ENCODE results near the gene USP36. TPM values are rescaled to one million over a fixed set of nuclear protein-coding genes. Genes with fewer than 3 reads are reported as not detected.

The USP36 gene
- polyA plus RNA-seq, 1 donor (not counting 4 experiments of a cell fraction or from before 2014, with no cell fraction given): 25.2 TPM

- H3K9me3 ChIP-seq (ENCODE audit: control insufficient read depth, low read depth, low read length): no peaks in the 10 kb centered on the region
- H3K4me3 ChIP-seq (ENCODE audit: control insufficient read depth in 2 of 3, extremely low read depth in 1 of 3, insufficient read depth in 2 of 3, low read depth in 1 of 3, low read length in 3 of 3): no peak overlapping the region
- H3K27ac ChIP-seq (ENCODE audit: control insufficient read depth, insufficient read depth, low read length): peak overlapping the region; percentile 93
- peaks cover 2% of the 10 kb centered on the region for H3K9me1 ChIP-seq (ENCODE audit: control insufficient read depth, extremely low read depth, insufficient read depth, low read length)
- H3K79me2 ChIP-seq (ENCODE audit: control insufficient read depth, insufficient read depth, low read length): peaks cover 58% of the 10 kb centered on the region
- H3K36me3 ChIP-seq (ENCODE audit: control insufficient read depth in 2 of 2, extremely low read depth in 1 of 2, insufficient read depth in 2 of 2, low read length in 2 of 2): no peaks in the 10 kb centered on the region
- peak overlapping the region; percentile 58 for H3K9ac ChIP-seq (ENCODE audit: control insufficient read depth, extremely low read depth, insufficient read depth, low read length)
- peaks cover 25% of the 10 kb centered on the region for H3K4me1 ChIP-seq (ENCODE audit: control insufficient read depth, extremely low read depth, insufficient read depth, low read length)
- dilution Hi-C loops (cut with MboI; ENCODE audit: extremely low pct_ligation_motif_present, low sequenced_read_pairs): no loop called here
- DNase-seq (ENCODE audit: low read depth, low spot score) (no peak), FAIRE-seq (no peak)
- H3K27me3 ChIP-seq (ENCODE audit: control insufficient read depth, extremely low read depth, insufficient read depth, low read length): no peaks in the 10 kb centered on the region
- H3K4me2 ChIP-seq (ENCODE audit: control insufficient read depth, extremely low read depth, insufficient read depth, low read depth, low read length): peak overlapping the region; percentile 81
- H2AFZ ChIP-seq (ENCODE audit: control insufficient read depth, low read length): no peak overlapping the region
- TF ChIP-seq EZH2 (IDR thresholded peaks at IDR 0.05; ENCODE audit: low read length) (no peak), CTCF (optimal IDR thresholded peaks at IDR 0.05 in 1 of 3, IDR thresholded peaks at IDR 0.05 in 1 of 3, conservative IDR thresholded peaks at IDR 0.05 in 1 of 3; ENCODE audit: extremely low read depth in 1 of 3, insufficient read depth in 2 of 3, low read length in 3 of 3) (no peak)
- no peaks in the 10 kb centered on the region for H4K20me1 ChIP-seq (ENCODE audit: control insufficient read depth, extremely low read depth, insufficient read depth, low read length)
Observed at GRCh38 chr17:78747488-78747887, 93.1 kb downstream of the USP36 start.

- TF ChIP-seq CTCF (optimal IDR thresholded peaks at IDR 0.05 in 1 of 3, IDR thresholded peaks at IDR 0.05 in 1 of 3, conservative IDR thresholded peaks at IDR 0.05 in 1 of 3; ENCODE audit: extremely low read depth in 1 of 3, insufficient read depth in 2 of 3, low read length in 3 of 3) (no peak), EZH2 (IDR thresholded peaks at IDR 0.05; ENCODE audit: low read length) (no peak)
- no peaks in the 10 kb centered on the region for H3K9me3 ChIP-seq (ENCODE audit: control insufficient read depth, low read depth, low read length)
- H3K36me3 ChIP-seq (ENCODE audit: control insufficient read depth in 2 of 2, extremely low read depth in 1 of 2, insufficient read depth in 2 of 2, low read length in 2 of 2): no peaks in the 10 kb centered on the region
- peaks cover 61% of the 10 kb centered on the region for H3K79me2 ChIP-seq (ENCODE audit: control insufficient read depth, insufficient read depth, low read length)
- no peak for DNase-seq (ENCODE audit: low read depth, low spot score)
- FAIRE-seq: no peak
- peaks cover 2% of the 10 kb centered on the region for H3K9me1 ChIP-seq (ENCODE audit: control insufficient read depth, extremely low read depth, insufficient read depth, low read length)
- dilution Hi-C loops (cut with MboI; ENCODE audit: extremely low pct_ligation_motif_present, low sequenced_read_pairs): no loop called here
- no peaks in the 10 kb centered on the region for H3K27me3 ChIP-seq (ENCODE audit: control insufficient read depth, extremely low read depth, insufficient read depth, low read length)
- H4K20me1 ChIP-seq (ENCODE audit: control insufficient read depth, extremely low read depth, insufficient read depth, low read length): no peaks in the 10 kb centered on the region
- no peak overlapping the region for H3K4me3 ChIP-seq (ENCODE audit: control insufficient read depth in 2 of 3, extremely low read depth in 1 of 3, insufficient read depth in 2 of 3, low read depth in 1 of 3, low read length in 3 of 3)
- H2AFZ ChIP-seq (ENCODE audit: control insufficient read depth, low read length): no peak overlapping the region
- peaks cover 25% of the 10 kb centered on the region for H3K4me1 ChIP-seq (ENCODE audit: control insufficient read depth, extremely low read depth, insufficient read depth, low read length)
- H3K9ac ChIP-seq (ENCODE audit: control insufficient read depth, extremely low read depth, insufficient read depth, low read length): peak overlapping the region; percentile 22
- peak overlapping the region; percentile 81 for H3K4me2 ChIP-seq (ENCODE audit: control insufficient read depth, extremely low read depth, insufficient read depth, low read depth, low read length)
- H3K27ac ChIP-seq (ENCODE audit: control insufficient read depth, insufficient read depth, low read length): peak overlapping the region; percentile 93
Observed at GRCh38 chr17:78746949-78747269, 93.7 kb downstream of the USP36 start.
